Osteocyte (in vitro differentiated cells): Measurements from ENCODE around the gene BAG3. TPM values are rescaled to one million over a fixed set of nuclear protein-coding genes. Genes with fewer than 3 reads are reported as not detected.

Experiments used
- DNase-seq: peaks from one replicate; pipeline ENCODE4 v3.0.0; 2021; ENCODE audit warnings: mixed read lengths; ENCODE audit not compliant: unreplicated experiment; ENCODE audit errors: extremely low spot score
- H3K27ac Mint-ChIP-seq: one replicate; pipeline ENCODE4 v1.8.0; 2021; ENCODE audit warnings: mild to moderate bottlenecking, mixed read lengths; ENCODE audit not compliant: unreplicated experiment
- H3K27me3 Mint-ChIP-seq: one replicate; pipeline ENCODE4 v1.8.0; 2021; ENCODE audit warnings: mixed read lengths; ENCODE audit not compliant: unreplicated experiment
- H3K36me3 Mint-ChIP-seq: one replicate; pipeline ENCODE4 v1.8.0; 2021; ENCODE audit warnings: mixed read lengths; ENCODE audit not compliant: unreplicated experiment
- H3K4me1 Mint-ChIP-seq: one replicate; pipeline ENCODE4 v1.8.0; 2021; ENCODE audit warnings: mixed read lengths; ENCODE audit not compliant: unreplicated experiment
- H3K4me3 Mint-ChIP-seq: one replicate; pipeline ENCODE4 v1.8.0; 2021; ENCODE audit warnings: mild to moderate bottlenecking, moderate library complexity, mixed read lengths; ENCODE audit not compliant: unreplicated experiment
- H3K9me3 Mint-ChIP-seq: one replicate; pipeline ENCODE4 v1.8.0; 2021; ENCODE audit warnings: mixed read lengths; ENCODE audit not compliant: unreplicated experiment
- CTCF ChIP-seq: fragments of 200-600 bp; sonication (generic); IDR thresholded peaks from 2 replicates; pipeline ENCODE4 v1.5.0; 2021; ENCODE audit warnings: antibody characterized with exemption, mild to moderate bottlenecking, moderate library complexity
- total RNA-seq: library from RNA; stranded (reverse); gene quantifications from 2 replicates; pipeline ENCODE4 v1.2.1, GENCODE V29; 2021

Gene BAG3
- total RNA-seq, 1 donor from 2014 or later, result 41.0 TPM

- no peak for TF ChIP-seq CTCF
- Mint-ChIP-seq H3K9me3 (no peaks in the 10 kb centered on the region), H3K4me3 (peak overlapping the region; percentile 69), H3K4me1 (peaks cover 19% of the 10 kb centered on the region), H3K36me3 (no peaks in the 10 kb centered on the region), H3K27ac (peak overlapping the region; percentile 78), H3K27me3 (no peaks in the 10 kb centered on the region)
- no peak for DNase-seq
Measured at GRCh38 chr10:119724593-119725516, 73.7 kb downstream of the BAG3 start.

GRCh38 chr10:119725517-119725827, 74.3 kb downstream of the BAG3 start:
- H3K4me3 Mint-ChIP-seq, result peak overlapping the region; percentile 69
- no peaks in the 10 kb centered on the region for H3K9me3 Mint-ChIP-seq
- TF ChIP-seq CTCF, result no peak
- no peaks in the 10 kb centered on the region for H3K27me3 Mint-ChIP-seq
- H3K4me1 Mint-ChIP-seq, result peaks cover 19% of the 10 kb centered on the region
- no peak for DNase-seq
- H3K36me3 Mint-ChIP-seq, result no peaks in the 10 kb centered on the region
- H3K27ac Mint-ChIP-seq, result peak overlapping the region; percentile 78

GRCh38 chr10:119725828-119726675, 74.9 kb downstream of the BAG3 start, which contains the start of gene INPP5F:
INPP5F (plus strand) TSS chr10:119726050; CDS start chr10:119726263, 213 bp downstream.
- Mint-ChIP-seq H3K4me3 (peak within 1 kb of the TSS; percentile 78), H3K4me1 (peaks cover 19% of the 10 kb centered on the region), H3K27ac (peak within 1 kb of the TSS; percentile 78), H3K36me3 (no peaks in the 10 kb centered on the region), H3K9me3 (no peaks in the 10 kb centered on the region), H3K27me3 (no peaks in the 10 kb centered on the region)
- TF ChIP-seq CTCF, result peak; percentile 34
- DNase-seq, result peak; percentile 100

GRCh38 chr10:119726676-119727261, 75.6 kb downstream of the BAG3 start:
- no peak for TF ChIP-seq CTCF
- Mint-ChIP-seq H3K4me3 (peak overlapping the region; percentile 78), H3K4me1 (peaks cover 19% of the 10 kb centered on the region), H3K9me3 (no peaks in the 10 kb centered on the region), H3K27ac (peak overlapping the region; percentile 31), H3K36me3 (no peaks in the 10 kb centered on the region), H3K27me3 (no peaks in the 10 kb centered on the region)
- DNase-seq, result no peak

Other genes with a start within 250 kb of the BAG3 start
- 19.0 and 23.3 TPM in 2 replicates for gene RGS10, start 108.7 kb upstream of the BAG3 start, total RNA-seq
- 125 and 133 TPM in 2 replicates for gene TIAL1, start 54.4 kb upstream of the BAG3 start, total RNA-seq
- gene INPP5F, start 74.7 kb downstream of the BAG3 start, total RNA-seq, result 36.8 and 38.6 TPM in 2 replicates
- gene MCMBP, start 221.5 kb downstream of the BAG3 start, total RNA-seq, result 43.5 and 50.4 TPM in 2 replicates
- gene SEC23IP, start 241.3 kb downstream of the BAG3 start, total RNA-seq, result 64.6 and 78.9 TPM in 2 replicates